Heart left ventricle (tissue), 16 donors: ENCODE results near the gene SYNE2. TPM values are rescaled to one million over a fixed set of nuclear protein-coding genes. Genes with fewer than 3 reads are reported as not detected.

ENCODE experiments used
- ATAC-seq, 4 donors: fragments of 200-7000 bp; cut with Tn5 transposase; one replicate each; pipeline ENCODE4 v1.9.1; 2020 to 2022; ENCODE audit warnings: moderate library complexity in 4 of 4, mild to moderate bottlenecking in 3 of 4, moderate number of reproducible peaks in 1 of 4
- DNase-seq, 5 donors: peaks; one replicate each; pipeline ENCODE4 v3.0.0-alpha.2; 2020
- H3K27ac ChIP-seq, 12 donors: fragments of 200-600 bp; sonication (generic) in 4 of 12; one replicate each; pipeline versions ENCODE4 v1.5.0 to v1.8.0; 2016 to 2022; ENCODE audit warnings: mild to moderate bottlenecking in 2 of 12
- H3K27me3 ChIP-seq, 9 donors: fragments of 200-600 bp; sonication (generic) in 2 of 9; one replicate each; pipeline versions ENCODE4 v1.5.1 to v1.8.0; 2016 to 2022; ENCODE audit warnings: mild to moderate bottlenecking in 3 of 9
- H3K36me3 ChIP-seq, 9 donors: fragments of 200-600 bp; sonication (generic) in 2 of 9; one replicate each; pipeline versions ENCODE4 v1.5.0 to v1.8.0; 2018 to 2022; ENCODE audit warnings: mild to moderate bottlenecking in 2 of 9
- H3K4me1 ChIP-seq, 12 donors: fragments of 200-600 bp; sonication (generic) in 4 of 12; one replicate each; pipeline versions ENCODE4 v1.5.0 to v1.8.0; 2016 to 2022; ENCODE audit warnings: mild to moderate bottlenecking in 3 of 12
- H3K4me3 ChIP-seq, 12 donors: fragments of 200-600 bp; sonication (generic) in 4 of 12; one replicate each; pipeline versions ENCODE4 v1.5.0 to v1.8.0; 2017 to 2022; ENCODE audit warnings: mild to moderate bottlenecking in 9 of 12, moderate library complexity in 4 of 12
- H3K9me3 ChIP-seq, 12 donors: fragments of 200-600 bp; sonication (generic) in 4 of 12; one replicate each; pipeline versions ENCODE4 v1.5.0 to v1.8.0; 2016 to 2022; ENCODE audit warnings: mild to moderate bottlenecking in 1 of 12
- POLR2A ChIP-seq, 2 donors: fragments of 450-650 bp; IDR thresholded peaks; one replicate each; pipeline ENCODE4 v1.6.1; 2017; ENCODE audit warnings: antibody characterized with exemption in 2 of 2, mild to moderate bottlenecking in 2 of 2, moderate library complexity in 2 of 2
- WGBS, 4 donors: extraction: QIAGEN DNeasy Blood & Tissue Kit in 2 of 4; methylation state at CpG; one replicate each; pipeline versions ENCODE4 v1.1.5 to v1.1.7; 2013 to 2018; 5-methylcytosine and 5-hydroxymethylcytosine counted together
- intact Hi-C, 10 donors: fragments of 100-400 bp; cut with DNase I; formaldehyde crosslinking; loops; one replicate each; pipeline versions ENCODE4 v1.11.1 to v1.14.2; 2022
- polyA plus RNA-seq, 2 donors: library from polyadenylated mRNA; stranded (reverse); fragments of 200-250 nt; gene quantifications; one replicate each; pipeline ENCODE4 v1.2.3, GENCODE V29; 2013
- total RNA-seq, 9 donors: library from RNA; depleted of rRNA in 2 of 9; stranded (reverse); fragments of >200 nt in 2 of 9; fragmentation: NEBNext Ultra II Directional in 3 of 9; extraction: Animal tissue kit (Norgen Biotek cat#: 25700) in 3 of 9; gene quantifications; one replicate each; pipeline versions ENCODE4 v1.1.0 to v1.2.4, GENCODE V29; 2016 to 2023
- TF ChIP-seq, protein P1 (sequence below), 12 donors: fragments of 200-600 bp; sonication (generic) in 4 of 12; IDR thresholded peaks; one replicate each; pipeline versions ENCODE4 v1.5.0 to v1.8.0; 2018 to 2022; ENCODE audit warnings: antibody characterized with exemption in 12 of 12, mild to moderate bottlenecking in 5 of 12
- donor health status: ischemic (EF 13 %, LVEDD 7.1; RV severe dilation, severe dysfunction).
- donor health status: healthy with polysubstance abuse.
- donor health status: DM: no; HTN: yes; CAD: no.
- donor health status: DM: no; HTN: no; CAD: no.
- donor health status: ischemic (EF 25% LVEDD 6.9; RV normal size, moderate dysfunction).
- donor health status: ischemic (EF 25% LVEDD 5.7; RV mildly dilated, moderate dysfunction).
- donor health status: healthy.
- donor health status: DM: yes; HTN: yes; CAD: no.
- donor health status: ischemic (EF 35%, LVEDD 5.7; RV mildly dilated, moderate dysfunction).
- donor health status: nonischemic (EF 11% LVEDD 7.7; RV severe dilation, severe dysfunction).
- donor health status: DM: yes; HTN: yes; CAD: no.
- donor health status: PGD.
- donor health status: ischemic (EF 29% LVEDD 5.4; RV normal size, mild dysfunction).
- donor health status: nonischemic (EF 23%, LVEDD 6.1; RV moderate dilation, normal function).

Gene SYNE2
- total and polyA plus RNA-seq, 11 donors = 58.2 to 255 (median 111) TPM

DNA sequence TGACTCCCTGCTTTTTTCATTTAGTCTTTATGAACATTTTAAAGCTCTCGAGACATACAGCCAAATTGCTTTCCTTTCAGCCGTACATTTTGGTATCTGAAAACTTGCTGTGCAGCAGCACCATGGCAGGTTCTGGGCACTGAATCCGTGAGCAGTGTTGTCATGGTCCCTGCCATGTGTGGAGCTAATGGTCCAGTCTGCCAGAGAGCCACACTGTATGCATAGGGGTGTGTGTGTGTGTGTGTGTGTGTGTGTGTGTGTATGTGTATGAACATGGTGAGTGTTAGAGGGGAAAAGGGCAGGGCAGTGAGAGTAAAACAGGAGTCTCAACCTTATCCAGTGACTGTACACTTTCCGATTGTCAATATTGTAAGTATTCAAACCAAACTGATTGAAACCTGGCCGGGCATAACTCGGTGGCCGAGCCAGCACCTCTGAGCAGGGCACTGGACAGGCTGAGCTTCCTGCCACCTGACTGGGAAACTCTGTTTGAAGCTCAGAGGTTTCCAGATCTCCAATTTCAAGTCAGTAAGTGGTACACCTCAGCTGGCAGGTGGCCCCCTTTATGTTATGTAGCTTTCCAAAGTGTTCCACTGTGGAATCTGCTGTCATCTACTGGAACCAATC lies 331.4 kb downstream of the SYNE2 start:
- ATAC-seq = no peak
- H3K27me3 ChIP-seq = no peaks in the 10 kb centered on the region
- WGBS, 4 donors = 91 to 97% (median 96%) methylated on average over 7 of the region's 7 CpGs
- no peak overlapping the region for H3K27ac ChIP-seq
- intact Hi-C loops = no loop called here
- H3K36me3 ChIP-seq = peaks cover 0 to 71% (median 49%) of the 10 kb centered on the region in 9 donors
- TF ChIP-seq, protein P1, sequence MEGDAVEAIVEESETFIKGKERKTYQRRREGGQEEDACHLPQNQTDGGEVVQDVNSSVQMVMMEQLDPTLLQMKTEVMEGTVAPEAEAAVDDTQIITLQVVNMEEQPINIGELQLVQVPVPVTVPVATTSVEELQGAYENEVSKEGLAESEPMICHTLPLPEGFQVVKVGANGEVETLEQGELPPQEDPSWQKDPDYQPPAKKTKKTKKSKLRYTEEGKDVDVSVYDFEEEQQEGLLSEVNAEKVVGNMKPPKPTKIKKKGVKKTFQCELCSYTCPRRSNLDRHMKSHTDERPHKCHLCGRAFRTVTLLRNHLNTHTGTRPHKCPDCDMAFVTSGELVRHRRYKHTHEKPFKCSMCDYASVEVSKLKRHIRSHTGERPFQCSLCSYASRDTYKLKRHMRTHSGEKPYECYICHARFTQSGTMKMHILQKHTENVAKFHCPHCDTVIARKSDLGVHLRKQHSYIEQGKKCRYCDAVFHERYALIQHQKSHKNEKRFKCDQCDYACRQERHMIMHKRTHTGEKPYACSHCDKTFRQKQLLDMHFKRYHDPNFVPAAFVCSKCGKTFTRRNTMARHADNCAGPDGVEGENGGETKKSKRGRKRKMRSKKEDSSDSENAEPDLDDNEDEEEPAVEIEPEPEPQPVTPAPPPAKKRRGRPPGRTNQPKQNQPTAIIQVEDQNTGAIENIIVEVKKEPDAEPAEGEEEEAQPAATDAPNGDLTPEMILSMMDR (IDR thresholded peaks at IDR 0.05) = no peak
- TF ChIP-seq POLR2A (IDR thresholded peaks at IDR 0.05) = no peak
- no peaks in the 10 kb centered on the region for H3K9me3 ChIP-seq
- DNase-seq = no peak
- no peaks in the 10 kb centered on the region for H3K4me1 ChIP-seq
- H3K4me3 ChIP-seq = no peak overlapping the region

DNA sequence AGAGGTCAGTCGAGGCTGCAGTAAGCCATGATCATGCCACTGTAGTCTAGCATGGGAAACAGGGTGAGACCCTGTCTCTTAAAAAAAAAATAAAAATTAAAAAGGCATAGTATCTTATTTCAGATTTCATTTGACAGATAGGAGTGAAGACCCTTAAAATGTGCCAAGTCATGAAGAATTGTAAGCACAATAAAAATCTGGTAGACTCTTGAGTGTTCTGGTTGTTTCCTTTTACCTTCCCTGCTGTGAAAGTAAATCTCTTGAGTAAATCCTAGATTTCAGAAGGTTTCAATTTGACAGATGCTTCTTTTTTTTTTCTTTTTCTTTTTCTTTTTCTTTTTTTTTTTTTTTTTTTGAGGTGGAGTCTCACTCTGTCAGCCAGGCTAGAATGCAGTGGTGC lies 332.4 kb downstream of the SYNE2 start:
- peaks cover 0 to 72% (median 51%) of the 10 kb centered on the region in 9 donors for H3K36me3 ChIP-seq
- no peaks in the 10 kb centered on the region for H3K27me3 ChIP-seq
- no peaks in the 10 kb centered on the region for H3K9me3 ChIP-seq
- H3K4me1 ChIP-seq = no peaks in the 10 kb centered on the region
- H3K4me3 ChIP-seq = no peak overlapping the region
- no peak overlapping the region for H3K27ac ChIP-seq
- 95 to 100% (median 95%) methylated on average over 1 of the region's 1 CpG for WGBS, 4 donors
- no peak for TF ChIP-seq POLR2A (IDR thresholded peaks at IDR 0.05)
- TF ChIP-seq, protein P1 (IDR thresholded peaks at IDR 0.05) = no peak
- DNase-seq = no peak
- ATAC-seq = no peak
- intact Hi-C loops = no loop called here

DNA sequence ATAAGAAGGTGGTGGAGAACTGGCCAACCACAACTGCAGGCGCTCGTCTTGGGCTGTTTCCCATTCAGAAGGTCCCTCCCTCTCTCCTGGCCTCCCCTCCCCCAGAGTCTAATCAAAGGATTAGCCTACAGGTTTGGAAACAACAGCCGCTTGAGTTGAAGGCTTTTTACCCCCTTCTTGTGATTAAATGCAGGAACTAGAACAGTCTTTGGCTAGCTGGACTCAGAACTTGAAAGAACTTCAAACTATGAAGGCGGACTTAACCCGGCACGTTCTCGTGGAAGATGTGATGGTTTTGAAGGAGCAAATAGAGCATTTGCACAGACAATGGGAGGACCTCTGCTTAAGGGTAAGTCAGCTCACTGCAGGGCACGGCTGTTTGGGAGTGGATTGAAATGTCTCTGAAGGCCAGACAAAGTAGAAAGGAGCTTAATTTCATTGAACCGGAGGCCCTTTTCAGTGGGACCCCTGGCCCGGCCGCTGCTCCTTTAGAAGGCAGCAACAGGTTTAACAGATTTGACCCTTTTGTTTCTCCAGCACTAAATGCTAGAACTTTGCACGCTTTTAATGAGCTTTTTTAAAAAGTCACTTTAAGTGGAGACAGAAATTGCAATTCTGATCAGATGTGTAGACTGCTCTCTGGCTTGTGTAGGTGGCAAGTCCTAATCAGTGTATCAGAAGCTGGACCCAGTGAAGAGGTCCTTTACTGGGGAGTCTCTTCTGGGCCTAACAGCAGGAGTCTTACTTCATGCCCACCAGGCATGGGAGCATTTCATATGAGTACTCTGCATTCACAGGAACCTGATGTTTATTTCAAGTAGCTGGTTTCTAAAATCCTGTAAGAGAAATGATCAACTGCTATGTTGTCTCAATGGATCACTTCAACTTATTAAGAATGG lies 333.7 kb downstream of the SYNE2 start:
- no peak overlapping the region for H3K4me3 ChIP-seq
- 85 to 89% (median 87%) methylated on average over 12 of the region's 12 CpGs for WGBS, 4 donors
- no peaks in the 10 kb centered on the region for H3K9me3 ChIP-seq
- H3K36me3 ChIP-seq = peaks cover 0 to 71% (median 46%) of the 10 kb centered on the region in 9 donors
- no peak overlapping the region for H3K27ac ChIP-seq
- no peaks in the 10 kb centered on the region for H3K27me3 ChIP-seq
- no peaks in the 10 kb centered on the region for H3K4me1 ChIP-seq
- TF ChIP-seq, protein P1 (IDR thresholded peaks at IDR 0.05) = no peak
- no peak for TF ChIP-seq POLR2A (IDR thresholded peaks at IDR 0.05)
- ATAC-seq = no peak
- intact Hi-C loops = no loop called here
- DNase-seq = no peak

DNA sequence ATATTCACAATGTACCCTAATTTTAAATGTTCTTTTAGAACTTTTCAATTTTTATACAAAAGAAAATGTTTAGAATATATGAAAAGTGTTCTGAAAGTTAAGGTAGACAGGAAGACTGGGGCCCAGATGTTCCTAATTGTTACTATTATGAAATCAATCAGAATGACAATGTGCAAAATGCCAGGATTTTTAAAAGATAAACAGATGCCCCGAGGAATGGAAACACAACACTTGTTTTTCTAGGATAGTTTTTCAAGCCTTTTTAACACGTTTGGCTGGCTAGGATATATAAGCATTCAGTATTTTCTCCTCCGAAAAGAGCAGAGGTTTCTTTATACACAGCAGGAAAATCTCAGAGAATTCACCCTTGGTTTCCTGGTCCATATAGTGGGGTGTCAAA lies 334.5 kb downstream of the SYNE2 start:
- no peaks in the 10 kb centered on the region for H3K4me1 ChIP-seq
- DNase-seq (no peak), ATAC-seq (no peak)
- intact Hi-C loops = no loop called here
- H3K9me3 ChIP-seq = no peaks in the 10 kb centered on the region
- no peak for TF ChIP-seq POLR2A (IDR thresholded peaks at IDR 0.05)
- TF ChIP-seq, protein P1 (IDR thresholded peaks at IDR 0.05) = no peak
- no peak overlapping the region for H3K4me3 ChIP-seq
- peaks cover 0 to 71% (median 46%) of the 10 kb centered on the region in 9 donors for H3K36me3 ChIP-seq
- no peaks in the 10 kb centered on the region for H3K27me3 ChIP-seq
- H3K27ac ChIP-seq = no peak overlapping the region
- 69 to 86% (median 82%) methylated on average over 3 of the region's 3 CpGs for WGBS, 4 donors
